Endothelial cell of umbilical vein (primary cell): ENCODE data around the gene FANCD2.

Experiments used
- POLR2AphosphoS5 ChIP-seq: IDR thresholded peaks from 2 replicates; pipeline ENCODE4 v1.6.1; 2012; ENCODE audit warnings: low read depth, mild to moderate bottlenecking, control low read depth, low read length, moderate library complexity; ENCODE audit not compliant: insufficient read depth
- TF ChIP-seq, protein P1 (sequence below), 2 donors: IDR thresholded peaks; 1 replicate in 1 of 2; 2 replicates in 1 of 2; pipeline ENCODE4 v1.5.1; 2011; ENCODE audit warnings: low read length in 2 of 2, mild to moderate bottlenecking in 2 of 2, moderate library complexity in 2 of 2, control low read depth in 1 of 2, inconsistent platforms in 1 of 2, low read depth in 1 of 2; ENCODE audit not compliant: insufficient read depth in 1 of 2; ENCODE audit errors: extremely low read depth in 1 of 2

- TF ChIP-seq POLR2AphosphoS5: no peak
- TF ChIP-seq, protein P1, sequence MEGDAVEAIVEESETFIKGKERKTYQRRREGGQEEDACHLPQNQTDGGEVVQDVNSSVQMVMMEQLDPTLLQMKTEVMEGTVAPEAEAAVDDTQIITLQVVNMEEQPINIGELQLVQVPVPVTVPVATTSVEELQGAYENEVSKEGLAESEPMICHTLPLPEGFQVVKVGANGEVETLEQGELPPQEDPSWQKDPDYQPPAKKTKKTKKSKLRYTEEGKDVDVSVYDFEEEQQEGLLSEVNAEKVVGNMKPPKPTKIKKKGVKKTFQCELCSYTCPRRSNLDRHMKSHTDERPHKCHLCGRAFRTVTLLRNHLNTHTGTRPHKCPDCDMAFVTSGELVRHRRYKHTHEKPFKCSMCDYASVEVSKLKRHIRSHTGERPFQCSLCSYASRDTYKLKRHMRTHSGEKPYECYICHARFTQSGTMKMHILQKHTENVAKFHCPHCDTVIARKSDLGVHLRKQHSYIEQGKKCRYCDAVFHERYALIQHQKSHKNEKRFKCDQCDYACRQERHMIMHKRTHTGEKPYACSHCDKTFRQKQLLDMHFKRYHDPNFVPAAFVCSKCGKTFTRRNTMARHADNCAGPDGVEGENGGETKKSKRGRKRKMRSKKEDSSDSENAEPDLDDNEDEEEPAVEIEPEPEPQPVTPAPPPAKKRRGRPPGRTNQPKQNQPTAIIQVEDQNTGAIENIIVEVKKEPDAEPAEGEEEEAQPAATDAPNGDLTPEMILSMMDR (IDR thresholded peaks at IDR 0.05; ENCODE audit: extremely low read depth in 1 of 2, insufficient read depth in 1 of 2, low read depth in 1 of 2, low read length in 2 of 2): no peak
Measured at GRCh38 chr3:10108091-10108490, 81.9 kb downstream of the FANCD2 start, which contains the start of gene FANCD2OS.
